Measurements from ENCODE around the gene ARL15. TPM values are rescaled to one million over a fixed set of nuclear protein-coding genes. Genes with fewer than 3 reads are reported as not detected.

ARL15 gene
- total RNA-seq, 2 experiments from 2014 or later = 5.7 to 6.3 TPM

DNA sequence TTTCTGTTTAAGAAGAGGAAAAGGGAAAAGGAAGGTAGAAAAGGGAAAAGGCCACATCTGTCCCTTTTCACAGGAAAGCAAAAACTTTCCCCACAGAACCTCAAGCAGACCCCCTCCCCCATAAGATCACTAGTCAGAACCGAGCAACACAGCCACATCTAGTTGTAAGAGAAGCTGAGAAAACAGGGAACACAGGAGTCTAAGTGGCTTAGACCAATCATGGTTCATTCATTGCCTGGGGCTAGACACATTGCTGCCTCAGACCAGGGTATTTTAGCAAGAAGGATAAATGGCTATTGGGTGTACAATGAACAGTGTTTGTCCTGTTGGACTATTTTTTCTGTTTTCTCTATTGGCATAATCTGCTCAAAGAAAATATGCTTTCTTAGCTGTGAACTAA lies 98.0 kb downstream of the ARL15 start:
- ChIA-PET CTCF (interaction anchor here (0.6 kb wide), 1 partner anchor 734 kb away, joined by 3 read pairs; no protein-coding TSS in a partner anchor), POLR2A (interaction anchor here (0.9 to 1.0 kb wide), 2 partner anchors 14 to 159 kb away, joined by 3 read pairs; no protein-coding TSS in a partner anchor)
- H3K4me1 Mint-ChIP-seq (ENCODE audit: low read depth) = peaks cover 20% of the 10 kb centered on the region
- no peaks in the 10 kb centered on the region for H3K27me3 Mint-ChIP-seq
- H3K4me3 Mint-ChIP-seq = no peak overlapping the region
- ATAC-seq = no peak
- no peaks in the 10 kb centered on the region for H3K36me3 Mint-ChIP-seq (ENCODE audit: low read depth)
- no peak for DNase-seq
- no peaks in the 10 kb centered on the region for H3K9me3 Mint-ChIP-seq
- intact Hi-C loops (cut with micrococcal nuclease) = no loop called here
- TF ChIP-seq, protein P1, sequence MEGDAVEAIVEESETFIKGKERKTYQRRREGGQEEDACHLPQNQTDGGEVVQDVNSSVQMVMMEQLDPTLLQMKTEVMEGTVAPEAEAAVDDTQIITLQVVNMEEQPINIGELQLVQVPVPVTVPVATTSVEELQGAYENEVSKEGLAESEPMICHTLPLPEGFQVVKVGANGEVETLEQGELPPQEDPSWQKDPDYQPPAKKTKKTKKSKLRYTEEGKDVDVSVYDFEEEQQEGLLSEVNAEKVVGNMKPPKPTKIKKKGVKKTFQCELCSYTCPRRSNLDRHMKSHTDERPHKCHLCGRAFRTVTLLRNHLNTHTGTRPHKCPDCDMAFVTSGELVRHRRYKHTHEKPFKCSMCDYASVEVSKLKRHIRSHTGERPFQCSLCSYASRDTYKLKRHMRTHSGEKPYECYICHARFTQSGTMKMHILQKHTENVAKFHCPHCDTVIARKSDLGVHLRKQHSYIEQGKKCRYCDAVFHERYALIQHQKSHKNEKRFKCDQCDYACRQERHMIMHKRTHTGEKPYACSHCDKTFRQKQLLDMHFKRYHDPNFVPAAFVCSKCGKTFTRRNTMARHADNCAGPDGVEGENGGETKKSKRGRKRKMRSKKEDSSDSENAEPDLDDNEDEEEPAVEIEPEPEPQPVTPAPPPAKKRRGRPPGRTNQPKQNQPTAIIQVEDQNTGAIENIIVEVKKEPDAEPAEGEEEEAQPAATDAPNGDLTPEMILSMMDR (IDR thresholded peaks at IDR 0.05) = no peak
- no peak overlapping the region for H3K27ac Mint-ChIP-seq

GRCh38 chr5:54211912-54212311 lies 98.5 kb downstream of the ARL15 start:
- Mint-ChIP-seq H3K36me3 (ENCODE audit: low read depth) (no peaks in the 10 kb centered on the region), H3K27me3 (no peaks in the 10 kb centered on the region), H3K27ac (no peak overlapping the region), H3K9me3 (no peaks in the 10 kb centered on the region), H3K4me1 (ENCODE audit: low read depth) (peaks cover 20% of the 10 kb centered on the region), H3K4me3 (no peak overlapping the region)
- TF ChIP-seq, protein P1 (IDR thresholded peaks at IDR 0.05) = no peak
- POLR2A ChIA-PET = interaction anchor here (0.9 to 1.0 kb wide), 2 partner anchors 14 to 158 kb away, joined by 3 read pairs; no protein-coding TSS in a partner anchor
- CTCF ChIA-PET = no interaction called here
- DNase-seq = no peak
- ATAC-seq = no peak
- intact Hi-C loops (cut with micrococcal nuclease) = no loop called here

DNA sequence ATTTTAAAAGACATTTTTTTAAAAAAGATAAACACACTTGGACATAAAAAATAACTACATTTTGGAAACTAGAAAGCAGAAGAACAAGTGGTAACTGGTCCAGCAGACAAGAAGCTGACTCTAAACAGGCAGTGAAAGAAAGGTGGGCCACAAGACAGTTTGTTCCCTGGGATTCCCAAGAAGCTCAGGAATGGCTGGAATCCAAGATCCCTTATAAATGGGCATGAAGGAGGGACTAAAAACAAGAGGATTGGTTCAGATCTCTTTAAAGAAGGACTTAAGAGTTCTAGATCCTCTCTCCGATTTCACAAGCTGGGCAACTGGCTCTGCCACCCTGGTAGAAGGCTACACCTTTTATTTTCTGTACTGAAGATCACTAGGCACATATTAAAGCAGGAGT lies 102.8 kb downstream of the ARL15 start:
- ChIA-PET CTCF (interaction anchor here (1.8 kb wide), 1 partner anchor 22 kb away, joined by 8 read pairs; no protein-coding TSS in a partner anchor), POLR2A (interaction anchor here (0.9 kb wide), 1 partner anchor 12 kb away, joined by 3 read pairs; no protein-coding TSS in a partner anchor)
- Mint-ChIP-seq H3K36me3 (ENCODE audit: low read depth) (peaks cover 9% of the 10 kb centered on the region), H3K4me1 (ENCODE audit: low read depth) (peaks cover 10% of the 10 kb centered on the region), H3K27me3 (no peaks in the 10 kb centered on the region), H3K4me3 (no peak overlapping the region), H3K27ac (no peak overlapping the region), H3K9me3 (peaks cover 6% of the 10 kb centered on the region)
- no peak for DNase-seq
- intact Hi-C loops (cut with micrococcal nuclease) = no loop called here
- no peak for ATAC-seq
- TF ChIP-seq, protein P1 (IDR thresholded peaks at IDR 0.05) = no peak

- ATAC-seq (no peak), DNase-seq (no peak)
- H3K4me3 Mint-ChIP-seq = no peak overlapping the region
- H3K9me3 Mint-ChIP-seq = peaks cover 10% of the 10 kb centered on the region
- TF ChIP-seq, protein P1 (IDR thresholded peaks at IDR 0.05) = no peak
- no peak overlapping the region for H3K27ac Mint-ChIP-seq
- CTCF ChIA-PET = no interaction called here
- POLR2A ChIA-PET = no interaction called here
- H3K36me3 Mint-ChIP-seq (ENCODE audit: low read depth) = peaks cover 9% of the 10 kb centered on the region
- H3K4me1 Mint-ChIP-seq (ENCODE audit: low read depth) = peaks cover 6% of the 10 kb centered on the region
- intact Hi-C loops (cut with micrococcal nuclease) = no loop called here
- no peaks in the 10 kb centered on the region for H3K27me3 Mint-ChIP-seq
These were observed 103.7 kb downstream of the ARL15 start for GRCh38 chr5:54206580-54207229.

DNA sequence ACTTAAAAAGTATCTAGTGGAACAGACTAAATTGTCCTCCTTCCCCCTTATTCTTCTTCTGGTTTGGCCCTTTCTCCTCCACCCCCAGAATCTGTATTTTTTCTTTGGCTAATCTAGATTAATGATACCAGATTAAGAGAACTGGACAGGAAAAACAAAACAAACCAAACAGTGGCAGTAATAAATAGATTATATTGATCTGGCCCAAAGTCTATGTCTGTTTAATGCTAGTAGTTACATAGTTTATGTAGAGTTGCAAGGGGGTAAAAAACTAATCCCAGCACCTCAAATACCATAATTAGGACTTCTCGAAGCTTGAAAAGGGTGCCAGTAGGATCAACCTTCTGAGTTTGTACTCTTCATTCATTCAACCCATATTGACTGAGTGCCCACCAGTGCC lies 104.5 kb downstream of the ARL15 start:
- peaks cover 4% of the 10 kb centered on the region for H3K4me1 Mint-ChIP-seq (ENCODE audit: low read depth)
- POLR2A ChIA-PET = no interaction called here
- H3K4me3 Mint-ChIP-seq = no peak overlapping the region
- no peak overlapping the region for H3K27ac Mint-ChIP-seq
- CTCF ChIA-PET = no interaction called here
- TF ChIP-seq, protein P1 (IDR thresholded peaks at IDR 0.05) = no peak
- H3K27me3 Mint-ChIP-seq = no peaks in the 10 kb centered on the region
- peaks cover 18% of the 10 kb centered on the region for H3K9me3 Mint-ChIP-seq
- ATAC-seq (no peak), DNase-seq (no peak)
- intact Hi-C loops (cut with micrococcal nuclease) = no loop called here
- peaks cover 14% of the 10 kb centered on the region for H3K36me3 Mint-ChIP-seq (ENCODE audit: low read depth)

Measured in activated CD8-positive, alpha-beta T cell treated with anti-CD3 and anti-CD28 coated beads for 36 hours (primary cell).